NCI-H82 treated with DMSO at 0.1 percent for 48 hours (cell line): ENCODE results near the gene HCFC1.

ENCODE experiments used
- DNase-seq: peaks from one replicate; lab custom pipeline; 2025; ENCODE audit not compliant: unreplicated experiment; lab: John Stamatoyannopoulos, UW

Gene HCFC1

DNA sequence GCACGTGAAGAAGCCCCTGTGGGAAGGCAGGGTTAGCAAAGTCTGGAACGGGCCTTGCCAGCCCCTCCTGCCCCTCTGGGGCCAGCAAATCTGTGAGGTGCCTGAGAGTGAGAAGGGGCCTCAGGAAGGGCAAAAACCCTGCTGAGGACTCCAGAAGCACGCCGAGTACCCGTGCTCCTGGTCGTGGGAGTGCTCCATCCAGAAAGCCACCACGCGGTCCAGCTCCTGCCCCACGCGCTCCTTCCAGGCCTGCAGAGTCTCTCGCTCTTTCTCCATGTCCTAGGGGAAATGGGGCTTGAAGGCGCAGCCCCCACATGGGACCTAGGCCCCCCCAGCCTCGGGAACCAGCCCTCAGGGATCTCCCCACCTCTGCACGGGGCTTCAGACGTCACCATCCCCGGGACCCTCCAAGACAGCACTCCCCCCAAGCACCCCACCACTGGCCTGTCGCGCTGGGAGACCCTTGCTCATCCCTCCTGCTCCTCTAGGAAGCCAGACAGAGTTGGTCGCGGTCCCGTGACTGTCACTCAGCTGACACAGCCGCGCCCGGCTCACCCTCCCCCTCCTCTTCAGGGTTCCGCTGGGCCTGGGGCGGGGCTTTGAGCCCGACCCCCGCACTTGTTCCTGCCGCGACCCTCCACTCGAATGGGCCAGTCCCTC, 27.3 kb downstream of the HCFC1 start, which contains the start of gene RENBP:
Gene RENBP (minus strand): TSS at position 504 of the 660 bp plus-strand sequence. CDS start 33 bp downstream, at position 471.
- DNase-seq = peak; percentile 34

GRCh38 chrX:153941336-153942252, 30.0 kb downstream of the HCFC1 start:
- no peak for DNase-seq

DNA sequence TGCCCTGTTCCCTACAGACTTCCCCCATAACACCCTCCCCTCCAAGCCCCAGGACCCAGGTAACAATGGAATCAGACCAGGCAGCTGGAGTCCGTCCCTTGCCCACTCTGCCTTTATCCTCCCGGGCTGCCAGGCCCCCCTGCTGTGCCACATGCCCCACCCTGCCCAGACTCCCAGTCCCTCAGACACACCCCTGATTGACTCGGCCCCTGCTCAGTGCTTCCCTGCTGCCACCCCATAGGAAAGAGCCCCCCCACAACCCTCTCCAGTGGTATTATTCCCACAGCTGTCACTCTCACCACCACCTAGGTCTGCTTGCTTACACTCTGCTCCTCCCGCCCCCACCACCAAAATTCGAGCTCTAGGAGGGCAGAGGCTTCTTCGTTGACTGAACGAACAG, 32.0 kb downstream of the HCFC1 start:
- DNase-seq = no peak

DNA sequence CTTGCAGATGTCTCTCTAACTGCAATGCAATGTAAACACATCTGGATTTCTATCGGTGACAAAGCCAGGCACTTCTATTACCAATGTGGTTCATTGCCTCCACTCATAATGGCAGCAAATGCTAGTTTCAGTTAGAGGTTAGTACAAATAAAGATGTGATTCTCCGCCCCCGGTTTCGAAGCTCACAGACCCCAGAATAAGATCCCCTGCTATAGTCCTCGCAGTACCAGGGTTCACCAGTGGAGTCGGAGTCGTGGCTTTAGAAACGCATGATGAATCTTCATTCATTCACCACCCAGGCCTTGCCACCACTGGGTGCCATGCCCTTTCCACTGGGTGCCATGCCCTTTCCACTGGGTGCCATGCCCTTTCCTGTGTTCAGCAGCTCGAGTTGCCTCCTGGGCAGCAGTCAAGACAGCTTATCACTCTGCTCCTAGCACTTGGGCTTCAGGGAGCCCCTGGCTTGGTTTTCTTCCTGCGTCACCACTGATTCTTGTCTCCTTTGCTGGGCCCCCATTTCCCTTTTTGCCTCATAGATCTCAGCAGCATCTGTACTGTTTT, 33.3 kb downstream of the HCFC1 start:
- DNase-seq = no peak

DNA sequence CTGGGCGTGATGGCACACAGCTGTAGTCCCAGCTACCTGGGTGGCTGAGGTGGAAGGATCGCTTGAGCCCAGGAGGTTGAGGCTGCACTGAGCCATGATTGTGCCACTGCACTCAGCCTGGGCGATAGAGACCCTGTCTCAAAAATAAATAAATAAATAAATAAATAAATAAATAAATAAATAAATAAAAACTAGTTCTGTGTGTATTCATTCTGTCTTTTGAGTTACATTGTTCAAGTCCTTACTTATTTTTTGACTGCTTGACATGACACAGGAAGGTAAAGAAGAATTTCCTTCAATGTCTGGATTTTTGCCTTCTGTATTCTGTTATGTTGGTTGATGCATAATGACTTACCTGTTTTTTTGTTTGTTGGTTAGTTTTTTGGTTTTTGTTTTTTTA, 34.6 kb downstream of the HCFC1 start:
- DNase-seq = no peak

DNA sequence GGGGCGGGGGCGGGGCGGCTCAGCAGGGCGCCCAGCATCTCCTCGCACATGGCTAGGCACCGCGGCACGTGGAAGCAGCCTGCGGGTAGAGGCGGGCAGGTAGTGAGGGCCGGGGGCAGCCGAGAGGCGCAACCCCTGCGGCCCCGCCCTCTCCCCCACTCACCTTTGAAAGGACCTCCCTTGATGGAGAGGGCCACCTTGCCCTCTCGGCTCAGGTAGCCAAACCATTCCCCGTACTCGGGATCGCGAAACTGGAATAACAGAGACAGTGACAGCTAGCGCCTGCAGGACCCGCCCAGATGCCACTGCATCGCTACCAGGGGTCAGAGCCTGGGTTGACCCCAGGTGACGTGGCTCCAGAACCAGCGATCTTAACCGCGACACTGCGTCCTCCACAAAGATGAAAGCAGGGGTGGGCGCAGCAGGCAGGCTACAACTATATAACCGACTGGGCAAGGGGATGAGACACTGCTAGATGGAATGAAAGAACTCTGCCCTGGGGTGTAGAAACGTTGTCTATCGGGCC, 36.2 kb downstream of the HCFC1 start:
- no peak for DNase-seq

GRCh38 chrX:153934762-153935325, 36.8 kb downstream of the HCFC1 start, which contains the start of gene NAA10:
NAA10 (minus strand) TSS chrX:153935037; CDS start chrX:153934904, 133 bp downstream.
- peak; percentile 24 for DNase-seq

DNA sequence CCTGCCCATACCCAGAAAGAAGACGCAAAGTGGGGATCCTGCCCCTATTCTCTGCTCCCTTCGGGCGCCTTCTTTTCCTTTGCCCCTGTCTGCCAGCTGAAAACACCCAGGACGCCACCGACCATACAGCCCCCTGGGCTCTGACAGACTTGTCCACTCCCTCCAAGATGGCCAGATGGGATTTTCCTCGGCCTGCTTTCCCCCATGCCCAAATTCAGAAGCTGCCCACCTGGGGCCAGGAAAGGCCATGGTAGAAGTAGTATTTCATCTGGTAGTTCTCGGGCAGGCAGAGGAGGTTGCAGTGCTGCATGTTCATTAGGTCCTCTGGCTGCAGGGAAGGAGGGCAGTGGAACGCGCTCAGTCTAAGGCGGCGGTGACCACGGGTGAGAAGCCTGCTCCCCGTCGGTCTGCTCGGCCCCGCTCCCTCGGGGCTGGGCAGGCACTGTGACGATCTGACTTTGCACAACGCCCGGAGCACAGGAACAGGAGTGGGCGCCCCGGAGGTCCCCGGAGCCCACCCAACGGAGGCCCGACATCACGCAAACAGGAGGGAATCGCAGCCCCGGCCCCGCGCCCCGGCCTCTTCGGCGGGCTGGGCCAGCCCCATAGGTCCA, 37.4 kb downstream of the HCFC1 start:
- DNase-seq = no peak

DNA sequence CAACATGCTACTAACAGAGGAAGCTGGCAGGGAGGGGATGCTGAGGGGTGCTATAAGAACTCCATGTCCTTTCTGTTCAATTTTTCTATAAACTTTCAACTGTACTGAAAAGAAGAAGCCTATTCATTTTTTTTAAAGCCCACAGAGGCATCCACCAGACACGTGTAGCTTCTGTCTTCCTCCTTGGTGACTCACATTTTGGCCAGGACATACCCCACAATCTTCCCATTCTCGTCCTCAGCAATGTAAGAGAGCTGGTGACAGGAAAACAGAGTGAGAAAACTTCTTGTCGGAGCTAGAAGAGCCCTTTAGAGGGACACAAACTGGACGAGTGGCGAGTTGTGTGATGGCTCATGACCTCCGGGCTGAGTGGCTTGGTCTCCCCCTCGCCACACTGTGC, 37.9 kb downstream of the HCFC1 start:
- DNase-seq = no peak

GRCh38 chrX:153932220-153932915, 39.2 kb downstream of the HCFC1 start:
- DNase-seq = no peak

GRCh38 chrX:153931748-153932147, 39.9 kb downstream of the HCFC1 start:
- DNase-seq = no peak

DNA sequence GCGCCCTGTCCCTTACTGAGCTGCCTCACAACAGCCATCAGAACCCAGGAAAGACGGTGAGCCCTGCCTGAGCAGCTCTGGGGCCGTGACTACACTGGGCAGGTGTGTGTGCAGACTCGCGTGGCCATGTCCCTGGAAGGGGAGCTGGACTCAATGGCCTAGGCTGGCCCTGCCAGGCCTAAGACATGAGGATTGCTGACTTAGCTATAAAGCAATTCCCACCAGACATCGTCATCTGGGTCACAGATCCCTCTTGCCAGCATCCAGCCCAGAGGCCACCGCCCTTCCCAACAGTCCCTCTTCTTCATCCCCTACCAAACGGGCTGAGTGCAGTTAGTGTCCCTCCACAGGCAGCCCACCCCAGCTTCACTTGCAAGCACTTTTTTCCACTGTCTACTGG, 40.5 kb downstream of the HCFC1 start:
- no peak for DNase-seq

DNA sequence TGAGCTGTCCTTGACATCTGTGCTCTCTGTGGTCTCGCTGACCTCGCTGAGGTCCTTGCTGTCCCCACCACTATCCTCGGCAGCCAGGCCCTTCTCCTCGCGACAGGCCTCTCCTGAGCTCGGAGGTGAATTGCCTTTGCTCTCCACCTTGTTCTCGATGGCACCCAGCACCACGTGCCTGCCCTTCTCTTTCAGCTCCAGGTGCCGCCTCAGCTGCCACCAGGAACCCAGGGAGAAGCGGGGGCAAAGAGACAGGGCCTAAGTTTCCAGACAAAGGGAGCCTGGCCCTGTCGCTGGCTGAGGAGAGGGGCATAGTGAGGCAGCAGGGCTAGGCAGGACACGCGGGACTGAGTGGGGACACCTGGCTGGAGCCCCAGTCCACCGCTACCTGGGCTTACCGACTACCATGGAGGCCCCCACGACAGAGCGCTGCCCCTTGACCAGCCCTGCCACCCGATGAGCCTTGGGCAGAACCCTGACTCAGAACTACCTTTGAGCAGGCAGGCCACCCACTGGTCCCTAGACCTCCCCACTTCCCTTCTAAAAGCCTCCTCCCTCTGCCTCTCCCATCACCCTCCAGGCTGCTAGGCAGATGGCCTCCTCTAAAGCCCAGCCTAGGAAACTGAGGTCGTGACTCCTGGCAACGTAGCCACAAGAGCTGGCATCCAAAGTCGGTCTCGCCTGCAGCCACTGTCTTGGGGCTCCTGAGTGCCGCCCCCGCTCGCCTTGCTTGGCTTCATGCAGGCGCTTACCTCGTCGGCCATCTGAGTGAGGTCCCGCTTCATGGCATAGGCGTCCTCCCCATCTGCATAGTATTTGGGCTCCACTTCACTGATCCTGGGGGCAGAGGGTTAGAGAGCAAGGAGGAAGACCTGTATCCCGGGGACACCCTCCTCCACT, 41.4 kb downstream of the HCFC1 start:
- DNase-seq = no peak

DNA sequence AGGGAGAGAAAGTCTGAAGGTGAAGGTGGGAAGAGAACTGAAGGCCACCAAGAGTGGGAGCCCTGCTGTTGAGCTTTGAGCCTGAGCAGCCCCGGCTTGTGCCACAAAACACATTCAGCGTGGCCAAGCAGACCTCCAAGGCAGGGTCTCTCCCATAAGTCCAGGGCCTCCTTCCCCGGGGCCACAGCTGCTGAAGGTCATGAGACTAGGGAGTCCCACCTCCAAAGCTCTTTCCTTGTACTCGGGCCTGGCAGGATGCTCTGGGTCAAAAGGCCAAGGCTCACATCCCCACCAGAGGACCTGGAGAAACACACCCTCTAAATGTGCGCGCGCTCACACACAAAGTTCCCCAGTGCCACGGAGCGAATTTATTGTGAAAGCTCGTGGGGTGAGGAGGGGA, 42.0 kb downstream of the HCFC1 start:
- DNase-seq = no peak

- no peak for DNase-seq
Measured at GRCh38 chrX:153928846-153929245, 42.8 kb downstream of the HCFC1 start.

- peak; percentile 99 for DNase-seq
Measured at GRCh38 chrX:153927922-153928760, 43.5 kb downstream of the HCFC1 start.

- DNase-seq = no peak
Measured at GRCh38 chrX:153927672-153927921, 44.0 kb downstream of the HCFC1 start.

DNA sequence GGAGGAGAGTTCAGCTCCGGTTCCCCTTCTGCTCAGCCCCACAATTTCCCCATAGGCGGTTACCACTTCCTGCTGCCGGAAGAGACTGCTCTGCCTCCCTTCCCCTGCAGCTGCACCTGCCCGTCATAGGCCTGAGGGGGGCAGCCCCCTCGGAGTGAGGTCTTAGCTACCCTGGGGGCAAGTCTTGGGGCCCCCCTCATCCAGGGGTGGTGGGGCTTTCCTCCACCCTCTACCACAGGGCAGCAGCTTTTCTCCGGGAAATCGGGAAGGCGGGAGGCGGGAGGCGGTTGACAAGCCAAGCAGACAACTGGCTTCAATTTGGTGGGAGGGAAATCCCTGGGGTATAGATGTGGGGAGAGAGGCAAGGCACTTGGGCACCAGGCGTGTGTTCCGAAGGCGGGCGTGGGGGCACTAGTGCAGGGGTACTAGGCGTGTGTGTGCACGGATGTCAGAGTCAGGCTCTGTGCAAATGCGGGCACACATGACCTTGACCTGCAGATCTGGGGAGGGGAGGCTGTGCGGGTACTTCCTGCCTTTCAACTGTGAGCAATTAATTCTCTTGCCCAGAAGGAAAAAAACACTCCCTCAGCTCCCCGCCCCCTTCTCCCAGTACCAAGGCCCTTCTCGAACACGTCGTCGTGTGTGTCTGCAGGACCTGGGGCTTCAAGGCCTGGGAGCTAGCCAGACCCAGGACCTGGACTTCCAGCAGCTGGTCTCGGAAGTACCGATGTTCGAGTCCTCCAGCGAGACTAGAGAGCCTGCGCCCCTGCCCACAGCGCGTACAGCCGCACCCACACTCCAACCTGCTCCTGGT, 44.6 kb downstream of the HCFC1 start:
- DNase-seq = no peak
